Fibroblast of lung (primary cell): ENCODE data around the gene A1BG. TPM values are rescaled to one million over a fixed set of nuclear protein-coding genes. Genes with fewer than 3 reads are reported as not detected.

Source experiments
- DNase-seq, 2 donors: peaks; one replicate each; pipeline versions ENCODE4 v3.0.0 to v3.0.0-alpha.2; 2010; ENCODE audit warnings: low read depth in 2 of 2
- H2AFZ ChIP-seq: 2 replicates; pipeline ENCODE4 v1.5.1; 2012; ENCODE audit warnings: low read length, control low read depth, inconsistent platforms
- H3K27ac ChIP-seq: 2 replicates; pipeline ENCODE4 v1.5.1; 2011; ENCODE audit warnings: low read length, control low read depth; ENCODE audit not compliant: insufficient read depth
- H3K27me3 ChIP-seq: 2 replicates; pipeline ENCODE4 v1.5.1; 2011; ENCODE audit warnings: mild to moderate bottlenecking, low read length; ENCODE audit not compliant: control insufficient read depth, insufficient read depth
- H3K36me3 ChIP-seq: 2 replicates; pipeline ENCODE4 v1.5.1; 2011; ENCODE audit warnings: low read length; ENCODE audit not compliant: control insufficient read depth, insufficient read depth
- H3K4me1 ChIP-seq: 2 replicates; pipeline ENCODE4 v1.5.1; 2011; ENCODE audit warnings: low read length; ENCODE audit not compliant: control insufficient read depth, insufficient read depth; ENCODE audit errors: extremely low read depth
- H3K4me2 ChIP-seq: 2 replicates; pipeline ENCODE4 v1.5.1; 2011; ENCODE audit warnings: low read length, control low read depth; ENCODE audit not compliant: insufficient read depth; ENCODE audit errors: extremely low read depth
- H3K4me3 ChIP-seq, 4 experiments: fragments of 200-600 bp in 1 of 4; sonication (generic) in 1 of 4; replicated peaks in 1 of 4; 2 replicates each; pipeline ENCODE4 v1.5.1; 2011 to 2016; ENCODE audit warnings: low read length in 4 of 4, low read depth in 3 of 4, mild to moderate bottlenecking in 3 of 4, control low read depth in 2 of 4, inconsistent platforms in 1 of 4, mixed read lengths in 1 of 4; ENCODE audit not compliant: insufficient read depth in 1 of 4; ENCODE audit errors: control extremely low read depth in 1 of 4
- H3K79me2 ChIP-seq: 2 replicates; pipeline ENCODE4 v1.5.1; 2012; ENCODE audit warnings: mild to moderate bottlenecking, low read length, inconsistent platforms; ENCODE audit not compliant: control insufficient read depth, insufficient read depth
- H3K9ac ChIP-seq: 2 replicates; pipeline ENCODE4 v1.5.1; 2011; ENCODE audit warnings: mild to moderate bottlenecking, low read length, control low read depth; ENCODE audit not compliant: insufficient read depth
- H3K9me3 ChIP-seq: 2 replicates; pipeline ENCODE4 v1.5.1; 2012; ENCODE audit warnings: low read depth, low read length; ENCODE audit not compliant: control insufficient read depth, insufficient read depth
- H4K20me1 ChIP-seq: 2 replicates; pipeline ENCODE4 v1.5.1; 2011; ENCODE audit warnings: low read length; ENCODE audit not compliant: control insufficient read depth, insufficient read depth; ENCODE audit errors: extremely low read depth
- EZH2 ChIP-seq: IDR thresholded peaks from 2 replicates; pipeline ENCODE4 v1.5.1; 2012; ENCODE audit warnings: low read length, control low read depth, mild to moderate bottlenecking; ENCODE audit errors: missing control alignments
- polyA plus RNA-seq, 2 donors: library from polyadenylated mRNA; depleted of rRNA in 1 of 2; stranded (reverse) in 1 of 2; unstranded in 1 of 2; fragments of >200 nt; gene quantifications; 2 replicates each; pipeline ENCODE4 v1.2.1, GENCODE V29; 2011 to 2012; ENCODE audit warnings: missing spikeins in 1 of 2
- total RNA-seq: library from RNA; depleted of rRNA; stranded (reverse); fragments of >200 nt; gene quantifications from 2 replicates; pipeline ENCODE4 v1.2.1, GENCODE V29; 2014
- TF ChIP-seq, protein P1 (sequence below), 2 donors: IDR thresholded peaks in 1 of 2; conservative IDR thresholded peaks in 1 of 2; 1 replicate in 1 of 2; 2 replicates in 1 of 2; pipeline ENCODE4 v1.5.1; 2011 to 2012; ENCODE audit warnings: low read length in 2 of 2, control low read depth in 1 of 2, inconsistent platforms in 1 of 2, low read depth in 1 of 2, mild to moderate bottlenecking in 1 of 2

A1BG gene
- total and polyA plus RNA-seq, 2 donors (not counting 1 experiment from before 2014, with no cell fraction given) = 8.3 to 12.6 TPM

GRCh38 chr19:58305065-58305931 is 48.0 kb downstream of the A1BG start, which contains the start of gene ERVK3-1:
Gene ERVK3-1, plus strand, starts transcription at chr19:58305377. Its CDS starts 6,792 bp downstream, at chr19:58312169.
- Histone ChIP-seq H3K27ac (peak within 1 kb of the TSS; percentile 88), H4K20me1 (no peaks in the 10 kb centered on the region), H3K4me1 (no peaks in the 10 kb centered on the region), H2AFZ (peak within 1 kb of the TSS; percentile 92), H3K9ac (peak within 1 kb of the TSS; percentile 81), H3K4me2 (peak within 1 kb of the TSS; percentile 92), H3K9me3 (no peaks in the 10 kb centered on the region), H3K4me3 (peak within 1 kb of the TSS; percentile 73 to 95 (median 85)), H3K79me2 (peaks cover 12% of the 10 kb centered on the region), H3K36me3 (peaks cover 9% of the 10 kb centered on the region), H3K27me3 (no peaks in the 10 kb centered on the region)
- TF ChIP-seq, protein P1, sequence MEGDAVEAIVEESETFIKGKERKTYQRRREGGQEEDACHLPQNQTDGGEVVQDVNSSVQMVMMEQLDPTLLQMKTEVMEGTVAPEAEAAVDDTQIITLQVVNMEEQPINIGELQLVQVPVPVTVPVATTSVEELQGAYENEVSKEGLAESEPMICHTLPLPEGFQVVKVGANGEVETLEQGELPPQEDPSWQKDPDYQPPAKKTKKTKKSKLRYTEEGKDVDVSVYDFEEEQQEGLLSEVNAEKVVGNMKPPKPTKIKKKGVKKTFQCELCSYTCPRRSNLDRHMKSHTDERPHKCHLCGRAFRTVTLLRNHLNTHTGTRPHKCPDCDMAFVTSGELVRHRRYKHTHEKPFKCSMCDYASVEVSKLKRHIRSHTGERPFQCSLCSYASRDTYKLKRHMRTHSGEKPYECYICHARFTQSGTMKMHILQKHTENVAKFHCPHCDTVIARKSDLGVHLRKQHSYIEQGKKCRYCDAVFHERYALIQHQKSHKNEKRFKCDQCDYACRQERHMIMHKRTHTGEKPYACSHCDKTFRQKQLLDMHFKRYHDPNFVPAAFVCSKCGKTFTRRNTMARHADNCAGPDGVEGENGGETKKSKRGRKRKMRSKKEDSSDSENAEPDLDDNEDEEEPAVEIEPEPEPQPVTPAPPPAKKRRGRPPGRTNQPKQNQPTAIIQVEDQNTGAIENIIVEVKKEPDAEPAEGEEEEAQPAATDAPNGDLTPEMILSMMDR (conservative IDR thresholded peaks at IDR 0.05 in 1 of 2, IDR thresholded peaks at IDR 0.05 in 1 of 2; ENCODE audit: low read depth in 1 of 2, low read length in 2 of 2) = peak in 1 of 2 donors; percentile 1
- no peak for TF ChIP-seq EZH2
- DNase-seq = peak; percentile 97 to 99

DNA sequence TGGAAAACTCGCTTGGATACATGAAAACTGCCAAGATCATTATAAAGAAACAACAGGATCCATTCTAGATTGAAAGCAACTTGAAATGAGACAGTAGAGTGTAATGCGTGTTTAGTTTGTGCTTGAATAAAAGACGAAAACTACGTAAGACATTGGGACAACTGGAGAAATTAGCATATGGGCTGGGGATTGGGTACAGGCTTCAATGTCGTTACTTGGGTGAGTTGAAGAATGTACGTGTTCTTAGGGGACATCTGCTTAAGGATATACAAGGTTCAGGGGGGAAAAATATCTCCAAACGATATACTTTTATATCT is 48.6 kb downstream of the A1BG start:
- peak overlapping the region; percentile 63 for H3K27ac ChIP-seq

GRCh38 chr19:58304255-58304654 is 49.0 kb downstream of the A1BG start:
- peaks cover 12% of the 10 kb centered on the region for H3K79me2 ChIP-seq
- peak overlapping the region in 1 of 4 experiments; percentile 69 for H3K4me3 ChIP-seq
- H3K4me2 ChIP-seq = no peak overlapping the region
- H3K9me3 ChIP-seq = no peaks in the 10 kb centered on the region
- H3K36me3 ChIP-seq = peaks cover 5% of the 10 kb centered on the region
- TF ChIP-seq EZH2 = no peak
- TF ChIP-seq, protein P1 (conservative IDR thresholded peaks at IDR 0.05 in 1 of 2, IDR thresholded peaks at IDR 0.05 in 1 of 2; ENCODE audit: low read depth in 1 of 2, low read length in 2 of 2) = no peak
- H3K27me3 ChIP-seq = no peaks in the 10 kb centered on the region
- no peaks in the 10 kb centered on the region for H3K4me1 ChIP-seq
- DNase-seq = no peak
- no peak overlapping the region for H3K27ac ChIP-seq
- H3K9ac ChIP-seq = no peak overlapping the region
- H4K20me1 ChIP-seq = no peaks in the 10 kb centered on the region
- H2AFZ ChIP-seq = no peak overlapping the region

More for the DNA sequence above, 48.6 kb downstream of the A1BG start:
- Histone ChIP-seq H3K9ac (no peak overlapping the region), H3K36me3 (peaks cover 7% of the 10 kb centered on the region), H3K4me2 (peak overlapping the region; percentile 92), H4K20me1 (no peaks in the 10 kb centered on the region), H3K79me2 (peaks cover 12% of the 10 kb centered on the region), H3K9me3 (no peaks in the 10 kb centered on the region), H3K27me3 (no peaks in the 10 kb centered on the region), H2AFZ (peak overlapping the region; percentile 88), H3K4me1 (no peaks in the 10 kb centered on the region), H3K4me3 (peak overlapping the region; percentile 27 to 86 (median 54))
- no peak for DNase-seq
- TF ChIP-seq, protein P1 (conservative IDR thresholded peaks at IDR 0.05 in 1 of 2, IDR thresholded peaks at IDR 0.05 in 1 of 2; ENCODE audit: low read depth in 1 of 2, low read length in 2 of 2) = no peak
- TF ChIP-seq EZH2 = no peak
